IMR-90 (cell line): ENCODE results near the gene NFASC.

Experiments
- CEBPB ChIP-seq: IDR thresholded peaks from 2 replicates; pipeline ENCODE4 v1.6.1; 2012; ENCODE audit warnings: low read depth, low read length, improper control_type of control experiment
- CHD1 ChIP-seq: IDR thresholded peaks from 2 replicates; pipeline ENCODE4 v1.6.1; 2012; ENCODE audit warnings: low read depth, low read length, improper control_type of control experiment
- MAZ ChIP-seq: IDR thresholded peaks from 2 replicates; pipeline ENCODE4 v1.6.1; 2012; ENCODE audit warnings: low read depth, mild to moderate bottlenecking, low read length, improper control_type of control experiment, moderate library complexity, borderline replicate concordance
- MXI1 ChIP-seq: IDR thresholded peaks from 2 replicates; pipeline ENCODE4 v1.6.1; 2012; ENCODE audit warnings: low read depth, mild to moderate bottlenecking, low read length, moderate library complexity, borderline replicate concordance
- POLR2A ChIP-seq: IDR thresholded peaks from 2 replicates; pipeline ENCODE4 v1.6.1; 2012; ENCODE audit warnings: mild to moderate bottlenecking, low read depth, low read length
- RAD21 ChIP-seq: IDR thresholded peaks from 2 replicates; pipeline ENCODE4 v1.6.1; 2012; ENCODE audit warnings: low read length, improper control_type of control experiment
- RCOR1 ChIP-seq: IDR thresholded peaks from 2 replicates; pipeline ENCODE4 v1.6.1; 2012; ENCODE audit warnings: mild to moderate bottlenecking, low read length, improper control_type of control experiment; ENCODE audit not compliant: insufficient replicate concordance
- RFX5 ChIP-seq: IDR thresholded peaks from 2 replicates; pipeline ENCODE4 v1.8.0; 2012; ENCODE audit warnings: low read depth, mild to moderate bottlenecking, low read length, moderate library complexity
- TF ChIP-seq, protein P1 (sequence below): conservative IDR thresholded peaks from 2 replicates; pipeline ENCODE4 v1.5.1; 2012; ENCODE audit warnings: mild to moderate bottlenecking, low read depth, low read length, improper control_type of control experiment
- TF ChIP-seq, protein P2 (sequence below): fragments of 150-350 bp; IDR thresholded peaks from 2 replicates; pipeline ENCODE4 v1.6.1; 2017; ENCODE audit warnings: mild to moderate bottlenecking, antibody characterized with exemption, low read length, low read depth

DNA sequence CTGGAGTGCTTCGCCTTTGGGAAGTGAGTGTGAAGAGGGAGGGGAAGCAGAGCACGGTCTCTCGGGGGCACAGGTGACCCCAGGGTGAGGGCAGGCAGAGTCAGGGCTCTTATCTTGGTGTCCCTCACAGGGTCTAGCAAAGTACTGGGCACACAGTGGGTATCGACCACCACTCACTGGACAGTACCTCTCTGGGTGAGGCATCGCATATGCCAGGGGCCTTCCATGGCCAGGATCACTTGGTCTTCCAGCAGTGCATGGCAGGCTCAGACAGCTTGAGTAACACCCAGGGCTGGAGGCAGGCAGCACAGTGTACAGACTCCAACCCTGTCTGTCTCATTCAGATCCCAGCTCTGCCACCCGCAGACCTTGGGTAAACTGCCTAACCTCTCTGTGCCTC lies 189.0 kb downstream of the NFASC start:
- no peak for TF ChIP-seq POLR2A
- TF ChIP-seq, protein P1, sequence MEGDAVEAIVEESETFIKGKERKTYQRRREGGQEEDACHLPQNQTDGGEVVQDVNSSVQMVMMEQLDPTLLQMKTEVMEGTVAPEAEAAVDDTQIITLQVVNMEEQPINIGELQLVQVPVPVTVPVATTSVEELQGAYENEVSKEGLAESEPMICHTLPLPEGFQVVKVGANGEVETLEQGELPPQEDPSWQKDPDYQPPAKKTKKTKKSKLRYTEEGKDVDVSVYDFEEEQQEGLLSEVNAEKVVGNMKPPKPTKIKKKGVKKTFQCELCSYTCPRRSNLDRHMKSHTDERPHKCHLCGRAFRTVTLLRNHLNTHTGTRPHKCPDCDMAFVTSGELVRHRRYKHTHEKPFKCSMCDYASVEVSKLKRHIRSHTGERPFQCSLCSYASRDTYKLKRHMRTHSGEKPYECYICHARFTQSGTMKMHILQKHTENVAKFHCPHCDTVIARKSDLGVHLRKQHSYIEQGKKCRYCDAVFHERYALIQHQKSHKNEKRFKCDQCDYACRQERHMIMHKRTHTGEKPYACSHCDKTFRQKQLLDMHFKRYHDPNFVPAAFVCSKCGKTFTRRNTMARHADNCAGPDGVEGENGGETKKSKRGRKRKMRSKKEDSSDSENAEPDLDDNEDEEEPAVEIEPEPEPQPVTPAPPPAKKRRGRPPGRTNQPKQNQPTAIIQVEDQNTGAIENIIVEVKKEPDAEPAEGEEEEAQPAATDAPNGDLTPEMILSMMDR, result no peak
- no peak for TF ChIP-seq RFX5
- TF ChIP-seq MAZ, result no peak
- TF ChIP-seq RAD21, result no peak
- TF ChIP-seq CEBPB, result no peak
- TF ChIP-seq, protein P2, sequence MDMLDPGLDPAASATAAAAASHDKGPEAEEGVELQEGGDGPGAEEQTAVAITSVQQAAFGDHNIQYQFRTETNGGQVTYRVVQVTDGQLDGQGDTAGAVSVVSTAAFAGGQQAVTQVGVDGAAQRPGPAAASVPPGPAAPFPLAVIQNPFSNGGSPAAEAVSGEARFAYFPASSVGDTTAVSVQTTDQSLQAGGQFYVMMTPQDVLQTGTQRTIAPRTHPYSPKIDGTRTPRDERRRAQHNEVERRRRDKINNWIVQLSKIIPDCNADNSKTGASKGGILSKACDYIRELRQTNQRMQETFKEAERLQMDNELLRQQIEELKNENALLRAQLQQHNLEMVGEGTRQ, result no peak
- TF ChIP-seq RCOR1, result no peak
- no peak for TF ChIP-seq CHD1
- TF ChIP-seq MXI1, result no peak
